Fibroblast of lung (primary cell): ENCODE results near the gene VSTM5. TPM values are rescaled to one million over a fixed set of nuclear protein-coding genes. Genes with fewer than 3 reads are reported as not detected.

Experiments
- DNase-seq, 2 donors: peaks; one replicate each; pipeline versions ENCODE4 v3.0.0 to v3.0.0-alpha.2; 2010; ENCODE audit warnings: low read depth in 2 of 2
- H2AFZ ChIP-seq: 2 replicates; pipeline ENCODE4 v1.5.1; 2012; ENCODE audit warnings: low read length, control low read depth, inconsistent platforms
- H3K27ac ChIP-seq: 2 replicates; pipeline ENCODE4 v1.5.1; 2011; ENCODE audit warnings: low read length, control low read depth; ENCODE audit not compliant: insufficient read depth
- H3K27me3 ChIP-seq: 2 replicates; pipeline ENCODE4 v1.5.1; 2011; ENCODE audit warnings: mild to moderate bottlenecking, low read length; ENCODE audit not compliant: control insufficient read depth, insufficient read depth
- H3K36me3 ChIP-seq: 2 replicates; pipeline ENCODE4 v1.5.1; 2011; ENCODE audit warnings: low read length; ENCODE audit not compliant: control insufficient read depth, insufficient read depth
- H3K4me1 ChIP-seq: 2 replicates; pipeline ENCODE4 v1.5.1; 2011; ENCODE audit warnings: low read length; ENCODE audit not compliant: control insufficient read depth, insufficient read depth; ENCODE audit errors: extremely low read depth
- H3K4me2 ChIP-seq: 2 replicates; pipeline ENCODE4 v1.5.1; 2011; ENCODE audit warnings: low read length, control low read depth; ENCODE audit not compliant: insufficient read depth; ENCODE audit errors: extremely low read depth
- H3K4me3 ChIP-seq, 4 experiments: fragments of 200-600 bp in 1 of 4; sonication (generic) in 1 of 4; replicated peaks in 1 of 4; 2 replicates each; pipeline ENCODE4 v1.5.1; 2011 to 2016; ENCODE audit warnings: low read length in 4 of 4, low read depth in 3 of 4, mild to moderate bottlenecking in 3 of 4, control low read depth in 2 of 4, inconsistent platforms in 1 of 4, mixed read lengths in 1 of 4; ENCODE audit not compliant: insufficient read depth in 1 of 4; ENCODE audit errors: control extremely low read depth in 1 of 4
- H3K79me2 ChIP-seq: 2 replicates; pipeline ENCODE4 v1.5.1; 2012; ENCODE audit warnings: mild to moderate bottlenecking, low read length, inconsistent platforms; ENCODE audit not compliant: control insufficient read depth, insufficient read depth
- H3K9ac ChIP-seq: 2 replicates; pipeline ENCODE4 v1.5.1; 2011; ENCODE audit warnings: mild to moderate bottlenecking, low read length, control low read depth; ENCODE audit not compliant: insufficient read depth
- H3K9me3 ChIP-seq: 2 replicates; pipeline ENCODE4 v1.5.1; 2012; ENCODE audit warnings: low read depth, low read length; ENCODE audit not compliant: control insufficient read depth, insufficient read depth
- H4K20me1 ChIP-seq: 2 replicates; pipeline ENCODE4 v1.5.1; 2011; ENCODE audit warnings: low read length; ENCODE audit not compliant: control insufficient read depth, insufficient read depth; ENCODE audit errors: extremely low read depth
- CTCF ChIP-seq, 2 donors: IDR thresholded peaks in 1 of 2; conservative IDR thresholded peaks in 1 of 2; 1 replicate in 1 of 2; 2 replicates in 1 of 2; pipeline ENCODE4 v1.5.1; 2011 to 2012; ENCODE audit warnings: low read length in 2 of 2, control low read depth in 1 of 2, inconsistent platforms in 1 of 2, low read depth in 1 of 2, mild to moderate bottlenecking in 1 of 2
- EZH2 ChIP-seq: IDR thresholded peaks from 2 replicates; pipeline ENCODE4 v1.5.1; 2012; ENCODE audit warnings: low read length, control low read depth, mild to moderate bottlenecking; ENCODE audit errors: missing control alignments
- polyA plus RNA-seq, 2 donors: library from polyadenylated mRNA; depleted of rRNA in 1 of 2; stranded (reverse) in 1 of 2; unstranded in 1 of 2; fragments of >200 nt; gene quantifications; 2 replicates each; pipeline ENCODE4 v1.2.1, GENCODE V29; 2011 to 2012; ENCODE audit warnings: missing spikeins in 1 of 2
- total RNA-seq: library from RNA; depleted of rRNA; stranded (reverse); fragments of >200 nt; gene quantifications from 2 replicates; pipeline ENCODE4 v1.2.1, GENCODE V29; 2014

The VSTM5 gene
- total and polyA plus RNA-seq, 2 donors (not counting 1 experiment from before 2014, with no cell fraction given), result 0.50 to 1.4 TPM

DNA sequence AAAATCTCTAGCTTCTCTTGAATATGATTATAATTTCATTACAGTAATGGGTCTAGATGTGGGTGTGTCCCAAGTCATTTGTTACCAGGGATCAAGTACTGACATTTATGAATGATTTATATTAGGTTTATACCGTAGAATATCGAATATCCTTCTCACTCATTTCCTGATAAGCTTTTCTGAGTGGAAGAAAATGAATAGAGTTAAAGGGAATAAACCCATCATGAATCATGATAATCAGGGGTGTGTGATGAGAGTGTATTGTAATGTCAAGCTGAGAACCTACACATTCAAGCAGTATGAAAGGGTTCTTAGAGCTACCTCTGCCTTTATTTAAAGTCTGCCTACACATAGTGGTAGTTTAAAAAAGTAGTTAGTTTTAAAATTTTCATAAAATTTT is 49.1 kb downstream of the VSTM5 start:
- H3K36me3 ChIP-seq, result peaks cover 2% of the 10 kb centered on the region
- no peaks in the 10 kb centered on the region for H3K4me1 ChIP-seq
- H3K79me2 ChIP-seq, result no peaks in the 10 kb centered on the region
- DNase-seq, result no peak
- H2AFZ ChIP-seq, result no peak overlapping the region
- H3K9me3 ChIP-seq, result no peaks in the 10 kb centered on the region
- no peak overlapping the region for H3K9ac ChIP-seq
- H3K4me3 ChIP-seq, result no peak overlapping the region
- no peak overlapping the region for H3K4me2 ChIP-seq
- no peaks in the 10 kb centered on the region for H3K27me3 ChIP-seq
- H3K27ac ChIP-seq, result no peak overlapping the region
- H4K20me1 ChIP-seq, result no peaks in the 10 kb centered on the region
- TF ChIP-seq EZH2 (no peak), CTCF (conservative IDR thresholded peaks at IDR 0.05 in 1 of 2, IDR thresholded peaks at IDR 0.05 in 1 of 2; ENCODE audit: low read depth in 1 of 2, low read length in 2 of 2) (no peak)

- H2AFZ ChIP-seq, result no peak overlapping the region
- H3K9ac ChIP-seq, result no peak overlapping the region
- H3K36me3 ChIP-seq, result peaks cover 6% of the 10 kb centered on the region
- no peak for DNase-seq
- H3K27me3 ChIP-seq, result no peaks in the 10 kb centered on the region
- TF ChIP-seq EZH2, result no peak
- TF ChIP-seq CTCF (conservative IDR thresholded peaks at IDR 0.05 in 1 of 2, IDR thresholded peaks at IDR 0.05 in 1 of 2; ENCODE audit: low read depth in 1 of 2, low read length in 2 of 2), result no peak
- peaks cover 2% of the 10 kb centered on the region for H4K20me1 ChIP-seq
- peaks cover 2% of the 10 kb centered on the region for H3K79me2 ChIP-seq
- H3K27ac ChIP-seq, result no peak overlapping the region
- no peak overlapping the region for H3K4me3 ChIP-seq
- no peak overlapping the region for H3K4me2 ChIP-seq
- H3K4me1 ChIP-seq, result no peaks in the 10 kb centered on the region
- no peaks in the 10 kb centered on the region for H3K9me3 ChIP-seq
These were observed 53.8 kb downstream of the VSTM5 start for GRCh38 chr11:93796441-93797231.

DNA sequence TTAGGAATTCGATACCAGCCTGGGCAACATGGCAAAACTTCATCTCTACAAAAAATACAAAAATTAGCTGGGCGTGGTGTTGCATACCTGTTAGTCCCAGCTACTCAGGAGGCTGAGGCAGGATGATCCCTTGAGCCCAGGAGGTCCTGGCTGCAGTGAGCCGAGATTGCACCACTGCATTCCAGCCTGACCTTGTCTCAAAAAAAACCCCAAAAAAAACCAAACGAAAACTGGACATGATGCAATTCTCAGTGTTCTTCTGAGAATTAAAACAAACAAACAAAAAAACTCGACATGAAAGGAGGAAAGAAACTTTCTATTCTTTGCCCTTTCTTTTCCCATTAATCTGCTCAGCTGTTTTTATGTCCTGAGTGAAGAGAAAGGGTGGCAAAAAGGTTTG is 58.9 kb downstream of the VSTM5 start:
- no peak overlapping the region for H3K27ac ChIP-seq
- H3K36me3 ChIP-seq, result peaks cover 10% of the 10 kb centered on the region
- DNase-seq, result peak in 1 of 2 donors; percentile 15
- no peak overlapping the region for H3K4me2 ChIP-seq
- no peaks in the 10 kb centered on the region for H3K4me1 ChIP-seq
- H4K20me1 ChIP-seq, result peaks cover 2% of the 10 kb centered on the region
- H3K9ac ChIP-seq, result no peak overlapping the region
- no peak overlapping the region for H3K4me3 ChIP-seq
- H3K27me3 ChIP-seq, result no peaks in the 10 kb centered on the region
- no peak for TF ChIP-seq CTCF (conservative IDR thresholded peaks at IDR 0.05 in 1 of 2, IDR thresholded peaks at IDR 0.05 in 1 of 2; ENCODE audit: low read depth in 1 of 2, low read length in 2 of 2)
- no peak for TF ChIP-seq EZH2
- H2AFZ ChIP-seq, result no peak overlapping the region
- H3K9me3 ChIP-seq, result no peaks in the 10 kb centered on the region
- H3K79me2 ChIP-seq, result peaks cover 37% of the 10 kb centered on the region
